Adrenal gland (tissue), 5 donors: ENCODE results near the gene RABL3.

Experiments
- POLR2A ChIP-seq, 2 donors: fragments of 450-650 bp; IDR thresholded peaks; one replicate each; pipeline ENCODE4 v1.6.1; 2017; ENCODE audit warnings: antibody characterized with exemption in 2 of 2, mild to moderate bottlenecking in 2 of 2, moderate library complexity in 1 of 2
- TF ChIP-seq, protein P1 (sequence below), 6 experiments: fragments of 450-650 bp in 4 of 6; fragments of 200-600 bp in 2 of 6; sonication (generic) in 1 of 6; IDR thresholded peaks; 1 replicate in 5 of 6; 2 replicates in 1 of 6; pipeline versions ENCODE4 v1.5.1 to v1.8.0; 2016 to 2021; ENCODE audit warnings: antibody characterized with exemption in 6 of 6, mild to moderate bottlenecking in 2 of 6, moderate library complexity in 1 of 6
- donor health status: DM: no; HTN: no; CAD: no.

- no peak for TF ChIP-seq POLR2A (IDR thresholded peaks at IDR 0.05)
- TF ChIP-seq, protein P1, sequence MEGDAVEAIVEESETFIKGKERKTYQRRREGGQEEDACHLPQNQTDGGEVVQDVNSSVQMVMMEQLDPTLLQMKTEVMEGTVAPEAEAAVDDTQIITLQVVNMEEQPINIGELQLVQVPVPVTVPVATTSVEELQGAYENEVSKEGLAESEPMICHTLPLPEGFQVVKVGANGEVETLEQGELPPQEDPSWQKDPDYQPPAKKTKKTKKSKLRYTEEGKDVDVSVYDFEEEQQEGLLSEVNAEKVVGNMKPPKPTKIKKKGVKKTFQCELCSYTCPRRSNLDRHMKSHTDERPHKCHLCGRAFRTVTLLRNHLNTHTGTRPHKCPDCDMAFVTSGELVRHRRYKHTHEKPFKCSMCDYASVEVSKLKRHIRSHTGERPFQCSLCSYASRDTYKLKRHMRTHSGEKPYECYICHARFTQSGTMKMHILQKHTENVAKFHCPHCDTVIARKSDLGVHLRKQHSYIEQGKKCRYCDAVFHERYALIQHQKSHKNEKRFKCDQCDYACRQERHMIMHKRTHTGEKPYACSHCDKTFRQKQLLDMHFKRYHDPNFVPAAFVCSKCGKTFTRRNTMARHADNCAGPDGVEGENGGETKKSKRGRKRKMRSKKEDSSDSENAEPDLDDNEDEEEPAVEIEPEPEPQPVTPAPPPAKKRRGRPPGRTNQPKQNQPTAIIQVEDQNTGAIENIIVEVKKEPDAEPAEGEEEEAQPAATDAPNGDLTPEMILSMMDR (IDR thresholded peaks at IDR 0.05), result no peak
These were observed 92.0 kb downstream of the RABL3 start for GRCh38 chr3:120650311-120650710.
